WTC11 (cell line): ENCODE measurements around the gene ZNF664.

ENCODE experiments used
- ATF6 ChIP-seq: sonication (generic); formaldehyde crosslinking; IDR thresholded peaks from 2 replicates; pipeline ENCODE4 v1.8.1; 2023; ENCODE audit warnings: mild to moderate bottlenecking, missing genetic modification reagents
- CTCF ChIP-seq: fragments of 200-600 bp; IDR thresholded peaks from 2 replicates; pipeline ENCODE4 v1.8.0; 2022; ENCODE audit warnings: antibody characterized with exemption
- IRF2 ChIP-seq: sonication (generic); formaldehyde crosslinking; IDR thresholded peaks from 2 replicates; pipeline ENCODE4 v1.8.0; 2022; ENCODE audit warnings: low read depth, missing genetic modification reagents, borderline replicate concordance
- NR2C2 ChIP-seq: sonication (generic); formaldehyde crosslinking; IDR thresholded peaks from 2 replicates; pipeline ENCODE4 v1.8.0; 2022; ENCODE audit warnings: mild to moderate bottlenecking, missing genetic modification reagents
- PREB ChIP-seq: sonication (generic); formaldehyde crosslinking; IDR thresholded peaks from 2 replicates; pipeline ENCODE4 v1.8.1; 2022; ENCODE audit warnings: mild to moderate bottlenecking, missing genetic modification reagents, moderate library complexity, borderline replicate concordance

GRCh38 chr12:123967121-123967586 is 5.9 kb upstream of the ZNF664 start:
- TF ChIP-seq ATF6 (CRISPR knock-in tag) = no peak
- no peak for TF ChIP-seq CTCF
- TF ChIP-seq NR2C2 (CRISPR knock-in tag) = no peak
- TF ChIP-seq IRF2 = no peak
- no peak for TF ChIP-seq PREB (CRISPR knock-in tag)
